Omental fat pad (tissue), 4 donors: ENCODE results near the gene RAD50. TPM values are rescaled to one million over a fixed set of nuclear protein-coding genes. Genes with fewer than 3 reads are reported as not detected.

Experiments used
- ATAC-seq: fragments of 150-250 bp; one replicate; pipeline ENCODE4 v1.9.1; 2016; ENCODE audit warnings: mild to moderate bottlenecking, moderate library complexity; ENCODE audit not compliant: low FRiP score
- DNase-seq: peaks from one replicate; pipeline ENCODE4 v3.0.0-alpha.2; 2019; ENCODE audit warnings: low spot score
- CTCF ChIP-seq, 3 donors: fragments of 450-650 bp; IDR thresholded peaks; one replicate each; pipeline ENCODE4 v1.5.1; 2016 to 2017; ENCODE audit warnings: antibody characterized with exemption in 3 of 3, mild to moderate bottlenecking in 3 of 3, moderate library complexity in 2 of 3
- total RNA-seq, 4 donors: library from RNA; depleted of rRNA; stranded (reverse); fragments of >200 nt; gene quantifications; one replicate each; pipeline ENCODE4 v1.1.0, GENCODE V29; 2016

The RAD50 gene
- total RNA-seq, 4 donors from 2014 or later = 23.4 to 37.4 (median 29.8) TPM

- DNase-seq (no peak), ATAC-seq (no peak)
- no peak for TF ChIP-seq CTCF (IDR thresholded peaks at IDR 0.05)
Measured at GRCh38 chr5:132646583-132647266, 89.9 kb downstream of the RAD50 start.

- no peak for ATAC-seq
- TF ChIP-seq CTCF (IDR thresholded peaks at IDR 0.05) = no peak
- DNase-seq = no peak
Measured at GRCh38 chr5:132647473-132647872, 90.7 kb downstream of the RAD50 start.

- DNase-seq = no peak
- ATAC-seq = no peak
- no peak for TF ChIP-seq CTCF (IDR thresholded peaks at IDR 0.05)
Measured at GRCh38 chr5:132648355-132648754, 91.6 kb downstream of the RAD50 start.

- no peak for TF ChIP-seq CTCF (IDR thresholded peaks at IDR 0.05)
- DNase-seq (no peak), ATAC-seq (no peak)
Measured at GRCh38 chr5:132651838-132652469, 95.2 kb downstream of the RAD50 start.

GRCh38 chr5:132653716-132654115, 96.9 kb downstream of the RAD50 start:
- no peak for ATAC-seq
- TF ChIP-seq CTCF (IDR thresholded peaks at IDR 0.05) = no peak
- no peak for DNase-seq

GRCh38 chr5:132655821-132656773, 99.3 kb downstream of the RAD50 start:
- TF ChIP-seq CTCF (IDR thresholded peaks at IDR 0.05) = no peak

More at GRCh38 chr5:132655821-132656773, 99.3 kb downstream of the RAD50 start:
- peak; percentile 53 for ATAC-seq
- DNase-seq = no peak
